GM12865 (cell line): ENCODE data around the gene NT5DC1.

ENCODE experiments used
- DNase-seq: peaks from one replicate; pipeline ENCODE4 v3.0.0; 2010; ENCODE audit warnings: low read depth
- H3K4me3 ChIP-seq: 2 replicates; pipeline ENCODE4 v1.5.1; 2011; ENCODE audit warnings: mild to moderate bottlenecking, low read depth, low read length, control low read depth
- CTCF ChIP-seq: IDR thresholded peaks from 2 replicates; pipeline ENCODE4 v1.5.1; 2011; ENCODE audit warnings: low read length, control low read depth, low read depth, inconsistent platforms; ENCODE audit not compliant: insufficient read depth; ENCODE audit errors: missing control alignments

The NT5DC1 gene

GRCh38 chr6:116062496-116062895 is 38.2 kb upstream of the NT5DC1 start:
- no peak overlapping the region for H3K4me3 ChIP-seq
- no peak for TF ChIP-seq CTCF
- no peak for DNase-seq

GRCh38 chr6:116064666-116065065 is 36.0 kb upstream of the NT5DC1 start:
- TF ChIP-seq CTCF, result no peak
- DNase-seq, result no peak
- H3K4me3 ChIP-seq, result no peak overlapping the region

- no peak for DNase-seq
- H3K4me3 ChIP-seq, result no peak overlapping the region
- TF ChIP-seq CTCF, result no peak
These were observed 33.9 kb upstream of the NT5DC1 start for GRCh38 chr6:116066789-116067188.

- no peak overlapping the region for H3K4me3 ChIP-seq
- TF ChIP-seq CTCF, result no peak
- no peak for DNase-seq
These were observed 30.6 kb upstream of the NT5DC1 start for GRCh38 chr6:116070101-116070500.

GRCh38 chr6:116070616-116071389 is 29.9 kb upstream of the NT5DC1 start:
- H3K4me3 ChIP-seq, result no peak overlapping the region
- TF ChIP-seq CTCF, result no peak
- DNase-seq, result no peak

GRCh38 chr6:116072368-116072767 is 28.3 kb upstream of the NT5DC1 start:
- H3K4me3 ChIP-seq, result no peak overlapping the region
- DNase-seq, result no peak
- TF ChIP-seq CTCF, result no peak
